Activated T-helper 1 cell treated with anti-CD3 and anti-CD28 coated beads, Interleukin-2, amount 50 U/mL, for 16 hours (primary cell): ENCODE measurements around the gene MAB21L1.

Source experiments
- DNase-seq, 2 donors: peaks; one replicate each; pipeline ENCODE4 v3.0.0-alpha.2; 2020; ENCODE audit warnings: low read depth in 1 of 2, low spot score in 1 of 2

Gene MAB21L1

DNA sequence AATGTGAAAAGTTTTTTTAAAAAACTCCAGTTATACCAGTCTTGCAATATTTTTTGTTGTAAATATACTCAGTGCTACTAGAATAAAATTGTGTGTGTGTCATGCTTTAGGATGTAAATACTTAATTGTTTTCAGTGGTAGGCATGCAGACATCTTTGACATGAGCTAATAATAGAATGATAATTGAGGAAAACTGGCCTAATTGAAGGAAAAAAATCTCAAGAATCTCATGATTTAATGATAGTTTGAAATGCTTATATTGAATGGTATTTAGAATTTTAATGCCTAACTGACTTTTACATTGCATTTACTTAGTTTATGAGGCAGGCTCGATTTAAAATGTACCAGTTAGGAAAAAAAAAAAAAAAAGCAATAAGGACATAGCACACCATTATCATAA, 3.2 kb upstream of the MAB21L1 start:
- no peak for DNase-seq

DNA sequence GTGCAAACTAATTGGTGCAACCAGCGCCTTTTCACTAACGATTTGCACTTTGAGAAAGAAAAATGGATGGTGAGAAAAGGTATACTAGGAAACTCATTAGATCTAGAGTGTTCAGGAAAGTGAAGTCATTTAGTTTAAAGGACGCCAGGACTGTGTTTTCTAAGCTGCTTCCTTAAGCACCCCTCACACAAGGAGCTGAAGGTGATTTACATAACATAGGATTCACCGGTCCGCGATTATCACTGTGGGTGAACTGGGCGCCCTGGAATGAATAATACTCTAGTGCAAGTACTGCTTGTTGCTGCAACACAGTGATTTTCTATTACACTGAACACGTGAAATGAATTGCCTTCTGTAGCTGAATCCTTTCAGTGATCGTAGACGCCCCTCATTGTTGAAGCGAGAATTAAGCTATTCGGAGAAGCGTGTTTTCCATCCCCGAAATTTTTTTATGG, 2.6 kb upstream of the MAB21L1 start:
- DNase-seq, result no peak

GRCh38 chr13:35478271-35479037, 2.0 kb upstream of the MAB21L1 start:
- DNase-seq, result no peak

- no peak for DNase-seq
Measured at GRCh38 chr13:35477386-35477946, 977 bp upstream of the MAB21L1 start.

- DNase-seq, result no peak
Measured at GRCh38 chr13:35475212-35475959, 1.1 kb downstream of the MAB21L1 start.

DNA sequence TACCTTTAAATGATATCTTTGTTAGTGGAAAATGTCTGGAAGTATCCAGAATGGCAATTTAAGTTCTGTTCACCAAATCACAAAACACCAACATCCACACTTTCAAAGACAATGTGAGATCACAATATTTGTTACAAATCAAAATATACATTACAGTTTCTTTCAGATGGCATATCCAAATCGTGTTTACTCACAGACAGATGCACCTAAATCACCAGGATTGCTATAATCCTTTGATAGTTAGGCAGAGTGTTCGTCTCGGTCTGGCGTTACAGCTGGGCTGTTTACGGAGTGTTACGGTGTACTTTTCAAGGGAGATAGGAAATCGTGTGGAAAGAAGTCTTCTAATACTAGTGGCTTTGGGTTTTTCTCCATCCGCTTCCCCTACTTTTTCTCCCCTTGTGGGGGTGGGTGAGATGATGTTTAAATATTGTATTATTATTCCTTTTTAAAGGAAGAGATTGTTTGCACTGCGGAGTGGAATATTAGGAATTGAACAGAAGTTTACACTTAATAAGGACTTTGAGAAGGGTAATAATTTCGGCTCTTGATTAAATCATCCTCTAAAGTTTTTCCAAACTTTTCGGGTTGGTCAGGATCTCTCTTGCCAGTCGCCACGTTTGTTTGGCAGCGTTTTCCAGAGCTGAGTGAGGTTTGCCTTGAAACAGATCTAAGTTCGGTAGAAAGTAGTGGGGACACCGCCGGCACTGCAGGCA, 1.8 kb downstream of the MAB21L1 start:
- no peak for DNase-seq

DNA sequence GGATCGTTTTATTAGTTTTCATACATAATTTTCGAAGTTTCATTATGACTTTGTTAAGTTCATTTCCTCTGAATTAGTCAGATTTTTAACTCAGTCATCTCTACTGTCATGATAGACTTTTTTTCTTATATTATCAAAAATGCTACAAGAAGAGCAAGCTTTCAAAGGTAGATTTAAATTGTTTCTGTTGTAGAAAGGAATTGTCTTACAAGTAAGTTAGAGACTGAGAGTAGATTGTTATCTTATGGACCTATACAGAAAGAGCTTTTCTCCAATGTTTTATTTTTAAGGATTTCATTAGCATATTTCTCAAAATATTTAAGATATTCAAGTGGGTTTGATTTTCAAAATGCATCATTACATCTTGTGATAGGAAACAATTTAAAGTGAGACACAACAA, 2.7 kb downstream of the MAB21L1 start:
- DNase-seq, result no peak

DNA sequence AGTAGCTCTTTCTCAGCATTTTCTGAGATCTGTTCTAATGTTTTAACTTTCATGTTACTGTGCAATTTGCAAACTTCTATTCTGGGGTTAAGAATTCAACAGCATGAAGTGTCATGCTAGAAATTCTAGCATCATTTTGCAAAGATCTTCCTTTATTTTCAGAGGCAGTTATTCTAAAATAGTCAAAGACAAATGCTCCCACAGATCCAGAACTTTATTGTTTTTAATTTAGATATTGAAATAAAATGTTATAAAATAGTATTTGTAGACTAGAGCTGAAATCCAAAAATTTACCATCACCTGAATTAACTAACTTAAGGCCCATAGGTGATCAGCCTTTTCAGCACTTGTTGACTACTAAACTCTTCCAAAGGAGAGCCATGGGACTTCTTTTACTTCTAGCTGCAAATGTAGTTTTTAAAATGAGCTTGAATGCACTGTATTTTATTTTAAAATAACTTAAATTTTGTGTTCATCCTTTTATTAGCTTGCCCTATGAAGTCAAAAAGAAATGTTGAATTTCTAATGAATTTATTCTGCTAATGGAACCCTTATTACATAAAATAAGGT, 3.2 kb downstream of the MAB21L1 start:
- DNase-seq, result no peak

DNA sequence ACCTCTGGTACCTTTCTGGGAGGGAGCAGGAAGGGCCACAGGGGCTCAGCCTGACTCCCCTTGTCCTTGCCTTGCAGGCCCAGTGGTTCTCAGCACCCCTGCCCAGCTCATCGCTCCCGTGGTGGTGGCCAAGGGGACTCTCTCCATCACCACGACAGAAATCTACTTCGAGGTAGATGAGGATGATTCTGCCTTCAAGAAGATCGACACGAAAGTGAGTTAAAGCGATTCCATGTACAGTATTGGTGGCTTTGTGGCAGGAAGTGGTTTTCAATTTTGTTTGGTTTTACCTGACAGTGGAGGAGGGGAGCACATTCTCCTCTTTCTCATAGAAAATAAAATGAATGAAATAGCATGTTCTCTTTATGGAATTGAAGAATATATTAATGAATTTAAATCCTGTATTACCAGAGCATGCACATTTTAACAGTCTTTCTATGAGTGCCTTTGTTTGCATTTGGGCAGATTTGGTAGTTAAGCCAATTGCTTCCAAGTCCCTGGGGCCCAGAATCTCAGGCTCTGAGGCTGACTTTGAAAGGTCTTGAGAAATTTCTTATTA, 4.1 kb downstream of the MAB21L1 start:
- no peak for DNase-seq

- DNase-seq, result no peak
Measured at GRCh38 chr13:35471706-35472322, 4.7 kb downstream of the MAB21L1 start.

- DNase-seq, result no peak
Measured at GRCh38 chr13:35470671-35471661, 5.5 kb downstream of the MAB21L1 start.

DNA sequence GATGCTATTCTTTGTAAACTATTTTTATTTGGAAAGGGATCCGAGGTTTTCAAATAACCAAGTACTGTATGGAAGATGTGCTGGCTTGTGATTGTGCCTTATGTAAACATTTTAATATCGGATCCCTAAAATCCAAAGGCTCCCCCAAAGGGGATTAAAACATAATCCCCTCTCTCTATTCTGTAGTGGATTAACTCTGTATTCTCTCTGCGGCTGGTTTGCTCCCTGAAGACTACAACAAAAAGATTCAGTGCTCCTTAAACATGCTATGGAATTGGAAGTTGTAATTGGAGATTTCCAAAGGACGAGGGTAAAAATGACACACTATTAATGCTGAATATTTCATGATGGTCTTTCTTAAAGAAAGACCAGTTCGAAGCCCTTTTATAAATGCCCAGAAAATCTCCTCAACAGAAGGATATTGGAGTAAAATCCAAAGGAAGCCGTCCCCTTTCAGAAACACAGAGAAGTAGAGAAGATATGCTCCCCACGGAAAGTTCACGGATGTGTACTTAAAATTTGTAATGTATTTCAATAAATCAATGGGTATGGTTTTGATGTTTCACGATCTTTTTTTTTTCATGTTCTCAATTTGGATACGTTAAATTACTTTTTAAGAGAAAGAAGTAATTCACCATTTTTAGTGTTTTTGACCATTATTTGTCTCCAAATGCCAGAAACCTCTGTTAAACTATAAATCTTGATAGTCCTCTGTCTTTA, 6.5 kb downstream of the MAB21L1 start:
- no peak for DNase-seq

- DNase-seq, result no peak
Measured at GRCh38 chr13:35468195-35468594, 8.3 kb downstream of the MAB21L1 start.

DNA sequence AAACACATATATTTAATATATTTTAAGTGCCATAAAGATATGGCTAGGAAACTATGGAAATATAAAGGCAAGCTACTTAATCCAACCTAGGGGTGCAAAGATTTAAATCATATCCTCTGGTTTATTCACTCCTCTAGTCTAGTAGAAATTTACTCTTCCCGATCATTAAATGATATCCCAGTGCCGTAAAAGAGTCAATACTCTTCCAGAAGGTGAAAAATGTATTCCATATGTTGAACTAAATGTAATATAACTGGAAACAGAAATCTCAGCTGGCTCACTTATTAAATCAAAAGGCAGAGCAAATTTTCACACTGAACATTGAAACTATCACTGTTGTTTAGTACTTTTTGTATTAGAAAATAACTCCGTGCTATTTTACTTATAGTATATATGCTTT, 11.1 kb downstream of the MAB21L1 start:
- DNase-seq, result no peak

DNA sequence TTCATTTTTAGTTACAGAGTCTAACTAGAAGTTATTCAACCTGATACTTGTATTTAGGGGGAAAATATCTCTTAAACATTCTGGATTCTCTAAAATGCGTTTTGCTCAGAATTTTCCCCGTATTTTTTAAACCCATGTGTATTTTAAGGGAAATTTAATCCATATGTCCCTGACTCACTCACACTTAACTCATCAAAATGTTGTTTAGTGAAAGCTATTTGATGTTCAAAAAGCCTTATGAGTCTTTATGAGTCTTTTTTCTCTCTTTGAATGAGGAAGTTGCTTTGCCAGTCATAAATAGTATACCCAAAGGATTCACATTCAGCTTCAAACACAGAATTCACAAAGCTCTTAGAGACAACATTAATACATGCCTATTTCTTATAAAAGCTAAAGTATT, 16.4 kb downstream of the MAB21L1 start:
- DNase-seq, result no peak

DNA sequence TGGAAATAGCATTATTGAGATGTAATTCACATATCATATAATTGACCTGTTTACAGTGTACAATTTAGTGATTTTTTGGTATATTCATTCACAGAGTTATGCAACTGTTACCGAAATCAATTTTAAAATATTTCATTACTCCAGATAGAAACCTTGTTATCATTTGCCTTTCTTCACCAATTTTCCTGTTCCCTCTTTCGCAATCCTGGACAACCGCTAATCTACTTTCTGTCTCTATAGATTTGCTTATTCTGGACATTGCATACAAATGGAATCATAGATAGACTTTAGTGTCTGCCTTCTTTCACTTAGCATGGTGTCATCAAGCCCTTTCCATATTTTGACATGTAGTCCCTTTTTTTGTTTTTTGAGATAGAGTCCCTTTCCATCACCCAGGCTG, 19.2 kb downstream of the MAB21L1 start:
- no peak for DNase-seq

- DNase-seq, result no peak
Measured at GRCh38 chr13:35455022-35455421, 21.5 kb downstream of the MAB21L1 start.

DNA sequence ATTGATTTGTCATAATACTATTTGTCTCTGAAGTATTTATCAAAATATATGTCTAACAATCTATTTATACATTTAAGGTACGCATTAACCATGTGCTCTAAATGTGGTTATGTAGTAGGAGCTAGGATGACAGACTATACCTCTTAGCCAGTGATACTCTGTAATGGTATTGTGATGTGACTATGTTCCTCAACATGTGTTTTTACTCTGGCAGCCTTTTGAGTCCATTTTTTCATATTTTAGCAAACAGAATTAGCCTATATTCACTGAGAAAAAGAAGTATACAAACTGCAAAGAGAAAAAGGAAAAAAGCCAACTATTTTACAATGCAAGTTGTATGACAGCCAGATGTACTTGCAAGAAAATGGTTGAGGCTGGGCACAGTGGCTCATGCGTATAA, 26.7 kb downstream of the MAB21L1 start:
- no peak for DNase-seq

DNA sequence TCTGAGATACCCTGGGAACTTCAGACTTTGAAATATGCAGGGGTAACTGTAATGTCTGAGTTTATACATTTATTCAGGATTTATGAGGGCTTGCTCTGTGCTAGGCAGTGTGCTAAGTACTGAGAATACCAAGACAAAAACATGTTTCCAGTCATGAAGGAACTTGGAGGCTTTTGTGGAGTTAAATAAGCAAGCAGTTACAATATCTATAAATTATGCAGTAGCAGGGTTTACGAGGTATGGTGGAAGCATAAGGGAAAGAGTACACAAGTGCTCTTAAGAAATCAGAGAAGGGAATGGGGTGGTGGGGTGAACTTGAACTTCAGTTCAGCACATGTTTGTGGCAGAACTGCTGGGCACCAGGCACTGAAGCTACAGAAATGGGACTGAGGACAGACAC, 28.0 kb downstream of the MAB21L1 start:
- DNase-seq, result no peak
